ENCODE results near the gene PLEKHG5.

- TF ChIP-seq CTCF (IDR thresholded peaks at IDR 0.05) (no peak), POLR2A (IDR thresholded peaks at IDR 0.05) (no peak)
These were observed 16.6 kb downstream of the PLEKHG5 start for GRCh38 chr1:6474815-6475282.

Measured in right lobe of liver (tissue), 4 donors.